ENCODE data around the gene BCORL1.

The BCORL1 gene

DNA sequence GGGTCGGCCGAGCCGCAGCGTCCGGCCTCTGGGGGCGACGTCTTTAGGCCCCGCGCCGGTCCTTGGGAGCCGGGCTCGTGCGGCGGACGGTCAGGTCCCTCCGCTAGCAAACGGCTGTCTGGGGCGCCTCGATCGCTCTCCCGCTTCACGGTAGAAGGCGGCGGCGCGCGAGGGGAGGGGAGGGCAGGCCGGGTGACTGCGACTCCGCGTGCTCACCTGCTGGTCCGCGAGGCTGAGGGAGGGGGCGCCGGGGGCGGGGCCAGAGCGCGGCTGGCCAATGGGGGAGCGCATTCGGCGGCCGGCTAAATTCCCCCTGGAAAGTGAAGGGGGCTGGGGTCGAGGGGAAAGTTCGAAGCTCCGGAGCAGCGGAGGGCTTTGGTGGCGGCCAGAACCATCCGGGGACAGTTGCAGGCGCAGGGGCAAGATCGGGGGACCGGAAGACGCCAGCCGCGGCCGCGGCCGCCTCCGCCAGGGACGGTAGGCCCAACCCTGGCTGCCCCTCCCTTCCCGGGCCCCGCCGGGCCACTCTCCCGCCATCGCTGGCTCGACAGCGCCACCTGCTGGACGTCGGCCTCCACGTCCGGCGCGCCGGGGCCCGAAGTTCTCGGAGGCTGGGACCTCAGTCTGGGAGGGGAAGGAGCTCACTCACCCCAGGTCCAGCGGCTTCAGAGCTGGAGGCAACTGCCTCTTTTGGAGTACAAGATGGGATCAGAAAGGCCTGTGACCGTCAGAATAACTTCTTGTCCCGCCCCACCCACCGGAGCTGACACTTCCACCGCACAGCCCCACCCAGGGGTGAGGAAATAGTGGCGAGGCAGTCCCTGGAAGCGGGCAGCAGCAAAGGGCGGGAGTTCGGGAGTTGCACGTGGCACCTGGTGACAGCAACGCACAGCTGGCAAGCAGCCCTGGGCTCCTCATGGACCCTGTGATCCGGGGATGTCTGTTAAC is 78.0 kb downstream of the BCORL1 start:
- DNase-seq = peak; percentile 91

DNA sequence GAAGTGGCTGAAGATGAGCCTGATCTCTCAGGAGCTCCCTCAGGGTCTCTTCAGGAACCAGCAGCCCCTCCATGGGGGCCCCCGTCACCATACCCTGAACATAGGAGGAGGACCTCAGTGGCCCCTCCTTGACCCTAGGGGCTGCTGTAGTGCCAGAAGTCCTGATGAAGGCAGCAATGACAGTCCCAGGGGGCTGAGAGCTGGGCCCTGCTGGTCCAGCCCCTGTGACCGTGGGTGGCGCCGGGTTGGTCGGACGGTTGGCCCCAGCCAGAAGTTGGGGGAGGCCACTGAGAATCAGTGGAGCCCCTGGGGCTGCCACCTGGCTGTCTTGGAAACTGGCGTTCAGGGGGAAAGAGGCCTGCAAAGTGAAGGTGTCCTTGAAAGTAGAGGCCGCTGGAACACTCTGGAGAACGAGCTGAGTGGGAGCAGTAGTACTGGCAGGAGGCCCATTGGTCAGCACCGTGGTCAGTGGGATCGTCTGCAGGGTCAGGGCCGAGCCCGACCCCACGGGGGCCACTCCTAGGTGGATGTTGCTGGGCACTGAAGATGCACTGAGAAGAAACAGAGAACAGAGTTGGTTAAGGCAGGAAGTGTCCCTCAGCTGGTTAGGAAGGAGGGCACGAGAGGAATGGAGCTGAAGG is 84.7 kb downstream of the BCORL1 start:
- no peak for DNase-seq

DNA sequence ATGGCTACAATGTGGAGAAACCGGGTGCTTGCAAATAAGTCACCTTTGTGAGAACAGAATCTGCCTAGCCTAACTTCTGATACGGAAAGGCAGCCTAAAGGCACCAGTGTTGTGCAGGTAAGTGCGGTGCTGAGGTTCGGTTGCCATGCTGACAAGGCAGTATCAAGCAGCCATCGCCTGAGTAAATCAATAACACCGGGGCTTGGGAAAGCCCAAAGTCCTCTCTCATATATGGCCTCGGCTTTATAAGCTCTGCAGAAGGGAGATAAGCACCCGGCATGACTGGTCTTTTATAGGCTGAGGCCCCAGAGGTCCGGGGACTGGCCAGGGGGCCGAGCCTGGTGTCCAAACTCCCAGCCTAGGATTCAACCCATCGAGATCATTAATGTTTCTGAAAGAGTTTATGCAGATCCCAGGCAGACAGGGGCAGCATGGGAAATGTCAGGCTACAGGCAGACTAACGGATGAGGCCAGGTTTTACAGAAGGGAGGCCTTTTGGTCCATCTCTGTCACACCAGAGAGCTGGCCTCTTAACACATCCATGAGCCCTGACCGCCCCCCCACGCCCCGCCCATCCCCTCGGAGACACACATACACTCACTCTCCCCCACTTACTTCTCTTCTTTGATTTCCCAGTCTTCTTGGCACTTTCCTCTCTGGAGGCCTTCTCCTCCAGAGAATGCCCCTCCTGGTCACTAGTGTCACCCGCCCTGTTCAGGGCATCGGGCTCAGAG is 89.3 kb downstream of the BCORL1 start:
- DNase-seq = no peak

DNA sequence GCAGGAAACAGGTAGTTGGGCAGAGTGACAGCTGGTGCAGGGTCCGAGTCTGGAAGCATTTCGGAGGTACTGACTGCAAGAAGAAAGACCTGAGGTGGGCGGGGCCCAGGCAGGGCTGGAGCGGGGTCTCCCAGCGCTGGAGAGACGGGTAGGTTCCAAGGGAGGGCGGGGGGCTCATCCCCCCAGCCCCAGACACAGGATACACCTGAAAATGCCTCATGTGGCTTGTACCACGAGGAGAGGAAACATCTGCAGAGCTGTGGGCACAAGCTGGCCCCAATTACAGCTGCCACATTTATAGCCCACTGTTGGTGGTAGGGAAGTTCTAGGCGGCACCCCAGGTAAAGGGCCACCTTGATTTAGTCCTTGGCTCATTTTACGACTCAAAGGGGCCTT is 89.9 kb downstream of the BCORL1 start:
- no peak for DNase-seq

DNA sequence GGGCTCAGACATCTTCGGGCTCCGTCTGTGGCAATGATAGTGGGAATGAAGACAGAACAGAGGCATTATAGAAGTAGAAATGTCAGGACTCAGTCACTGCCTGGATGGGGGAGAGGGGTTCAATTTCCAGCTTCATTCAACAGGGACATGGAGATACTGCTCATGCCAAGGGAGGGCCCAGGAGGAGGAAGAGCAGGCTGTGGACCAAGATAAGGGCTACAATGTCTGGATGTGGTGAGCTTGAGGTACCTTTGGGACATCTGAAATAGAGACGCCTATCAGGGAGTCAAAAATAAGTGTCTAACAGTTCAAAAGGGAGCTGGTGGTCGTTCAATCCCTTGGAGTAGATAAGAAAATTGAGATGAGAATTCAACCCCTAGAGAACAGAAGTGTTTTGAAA is 93.3 kb downstream of the BCORL1 start:
- DNase-seq = no peak

DNA sequence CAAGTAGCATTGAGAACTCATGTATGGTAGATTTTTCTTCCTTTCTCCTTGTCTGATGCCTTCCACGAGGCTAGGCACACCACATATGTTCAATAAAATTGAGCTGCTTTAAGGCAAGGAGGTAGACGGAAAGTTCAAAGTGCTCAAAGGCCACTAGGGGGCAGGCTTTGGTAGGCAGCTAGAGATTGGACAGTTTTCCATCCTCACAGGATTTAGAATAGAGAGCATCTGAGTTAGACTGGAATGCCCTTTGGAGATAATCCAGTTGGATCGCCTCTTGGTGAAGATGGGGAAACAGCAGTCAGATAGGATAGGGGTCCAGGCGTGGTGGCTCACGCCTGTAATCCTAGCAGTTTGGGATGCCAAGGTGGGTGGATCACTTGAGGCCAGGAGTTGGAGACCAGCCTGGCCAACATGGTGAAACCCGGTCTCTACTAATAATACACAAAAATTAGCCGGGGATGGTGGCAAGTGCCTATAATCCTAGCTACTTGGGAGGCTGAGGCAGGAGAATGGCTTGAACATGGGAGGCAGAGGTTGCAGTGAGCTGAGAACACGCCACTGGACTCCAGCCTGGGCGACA is 97.5 kb downstream of the BCORL1 start:
- DNase-seq = peak; percentile 65

DNA sequence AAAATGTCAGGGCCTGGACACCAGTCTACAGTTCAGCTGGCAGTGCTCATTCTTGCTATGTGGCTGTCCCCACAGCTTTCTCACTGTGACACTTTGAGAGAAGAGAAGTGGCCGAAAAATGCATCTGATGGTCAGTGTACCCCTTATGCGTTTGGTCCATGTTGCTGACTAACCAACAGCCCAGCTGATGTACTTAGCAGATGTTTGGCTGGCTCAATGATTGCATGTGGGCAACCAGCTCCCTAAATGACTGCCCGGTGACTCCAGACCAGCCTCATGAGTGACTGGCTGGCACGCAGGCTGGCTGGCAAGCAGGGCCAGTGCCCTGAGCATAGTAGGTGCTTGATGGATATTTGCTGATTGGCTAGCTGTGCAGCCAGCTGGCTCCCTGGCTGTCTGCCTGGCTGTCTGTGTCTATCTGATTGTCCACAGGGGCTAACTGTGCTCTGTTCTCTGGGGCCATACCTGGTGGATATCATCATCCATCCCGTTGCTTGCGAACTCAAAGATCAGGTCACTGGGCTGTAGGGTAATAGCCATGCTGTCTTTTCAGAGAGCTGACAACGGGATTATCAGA is 98.4 kb downstream of the BCORL1 start:
- DNase-seq = no peak

DNA sequence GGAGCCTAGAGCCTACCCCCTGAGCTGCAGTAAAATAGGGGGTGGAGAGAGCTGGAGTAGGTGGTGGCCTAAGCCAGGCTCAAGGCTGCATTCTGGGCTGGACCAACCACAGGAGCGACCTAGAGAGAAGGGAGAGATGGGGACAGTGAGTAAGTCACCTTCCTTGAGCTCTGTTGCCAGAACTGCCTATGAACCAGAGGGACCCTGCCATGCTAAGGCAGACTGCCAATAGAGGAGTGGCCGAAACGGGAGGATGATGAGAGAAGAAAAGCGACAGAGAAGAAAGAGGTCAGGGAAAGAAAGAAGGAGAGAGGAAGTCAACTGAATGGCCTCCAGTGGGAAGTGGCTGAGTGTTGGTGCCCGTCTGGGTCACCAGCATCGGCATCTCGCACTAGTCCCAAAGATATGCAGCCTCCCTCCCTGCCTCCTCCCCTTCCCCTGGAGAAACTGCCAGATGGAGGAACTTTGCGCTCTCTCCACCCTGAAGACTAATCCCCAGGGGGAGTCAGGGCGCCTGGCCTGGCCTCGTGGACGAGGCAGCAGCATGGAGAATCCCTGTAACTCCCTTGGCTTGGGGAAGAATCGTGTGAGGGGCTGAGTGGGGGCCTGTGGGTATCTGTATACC is 99.1 kb downstream of the BCORL1 start:
- no peak for DNase-seq

DNA sequence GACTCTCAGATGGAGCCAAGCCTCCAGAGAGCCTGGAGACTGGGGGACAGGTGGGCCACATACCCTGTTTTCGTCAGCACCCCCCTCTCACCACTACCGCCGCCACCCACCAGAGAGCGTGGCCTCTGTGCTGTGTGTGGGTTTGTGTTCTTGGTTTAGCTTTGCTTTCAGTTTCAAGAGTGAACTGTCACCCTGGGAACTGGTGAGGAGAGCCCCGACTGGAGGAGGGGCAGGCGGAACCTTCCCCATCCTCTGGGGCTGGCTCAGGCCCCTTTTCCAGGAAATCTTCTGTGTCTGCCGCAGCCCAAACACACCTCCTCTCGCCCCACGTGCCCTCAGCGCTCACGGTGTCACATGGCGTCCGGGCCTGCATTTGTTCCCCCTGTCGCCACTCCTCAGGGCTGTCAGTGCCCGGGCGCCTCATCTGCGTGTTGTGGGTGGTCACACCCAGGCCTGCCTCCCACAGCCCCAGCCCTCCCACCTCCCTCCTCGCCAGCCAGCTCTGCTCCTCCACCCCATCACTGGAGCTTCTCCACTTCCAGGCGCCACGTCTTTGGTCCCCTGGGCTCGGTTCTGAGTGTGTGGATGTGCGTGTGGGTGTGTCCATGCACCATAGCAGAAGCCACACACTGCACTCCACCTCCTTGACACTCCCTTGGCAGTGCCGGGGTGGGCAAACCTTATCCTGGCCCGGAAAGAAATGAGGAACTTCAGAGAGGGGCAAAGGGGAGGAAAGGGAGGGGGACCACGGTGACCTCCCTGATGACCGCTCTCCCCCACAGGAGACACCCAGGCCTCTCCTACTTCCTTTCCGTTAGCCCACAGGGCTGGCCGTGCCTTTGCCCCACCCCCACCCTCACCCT is 100.0 kb downstream of the BCORL1 start:
- DNase-seq = peak; percentile 78

DNA sequence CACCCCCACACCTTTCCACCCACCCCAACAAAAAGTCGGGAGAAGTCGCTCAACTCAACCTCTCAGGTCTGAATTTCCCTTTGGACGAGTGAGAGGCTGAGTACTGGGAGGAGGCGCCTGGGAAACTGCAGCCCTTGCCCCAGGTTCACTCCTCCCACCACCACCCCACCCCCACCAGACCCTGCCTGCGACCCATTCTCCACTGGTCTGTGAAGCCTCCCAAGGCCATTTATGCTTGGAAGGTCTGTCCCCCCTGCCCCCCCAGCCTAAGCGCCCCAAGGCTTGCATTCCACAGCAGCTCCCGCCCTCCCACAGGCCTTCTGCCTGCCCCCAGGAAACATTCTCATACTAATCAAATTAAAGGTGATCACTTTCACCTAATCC is 100.7 kb downstream of the BCORL1 start:
- no peak for DNase-seq

DNA sequence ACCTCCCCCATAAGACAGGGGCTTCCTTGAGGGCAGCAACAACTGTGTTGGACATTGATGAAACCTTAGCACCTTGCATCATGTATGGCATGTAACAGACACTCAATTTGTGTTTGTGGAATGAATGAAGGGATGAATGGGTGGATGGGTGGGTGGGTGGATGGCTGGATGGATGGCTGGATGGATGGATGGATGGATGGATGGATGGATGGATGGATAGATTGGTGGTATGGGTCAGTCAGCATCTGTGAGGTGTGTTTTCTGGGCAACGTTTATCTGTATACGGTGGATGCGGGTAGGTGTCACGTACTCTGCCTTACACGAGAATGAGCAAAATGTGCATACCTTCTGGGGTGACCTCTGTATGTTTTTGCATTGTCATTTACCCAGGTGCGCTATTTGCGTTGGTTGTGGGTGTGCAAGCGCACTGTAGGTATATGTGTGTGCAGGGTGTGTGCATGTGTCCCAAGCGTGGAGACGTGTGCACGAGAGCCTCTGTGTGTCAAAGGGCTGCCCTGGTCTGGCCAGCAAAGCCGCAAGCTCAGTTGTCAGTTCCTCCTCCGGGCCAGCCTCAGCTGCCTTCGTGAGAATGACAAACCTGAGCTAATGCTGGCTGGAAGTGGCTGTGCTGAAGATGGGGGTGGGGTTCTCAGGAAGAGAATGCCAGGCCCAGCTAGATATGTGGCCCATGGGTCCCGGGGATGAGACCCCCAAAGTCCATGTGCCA is 101.4 kb downstream of the BCORL1 start:
- DNase-seq = no peak

DNA sequence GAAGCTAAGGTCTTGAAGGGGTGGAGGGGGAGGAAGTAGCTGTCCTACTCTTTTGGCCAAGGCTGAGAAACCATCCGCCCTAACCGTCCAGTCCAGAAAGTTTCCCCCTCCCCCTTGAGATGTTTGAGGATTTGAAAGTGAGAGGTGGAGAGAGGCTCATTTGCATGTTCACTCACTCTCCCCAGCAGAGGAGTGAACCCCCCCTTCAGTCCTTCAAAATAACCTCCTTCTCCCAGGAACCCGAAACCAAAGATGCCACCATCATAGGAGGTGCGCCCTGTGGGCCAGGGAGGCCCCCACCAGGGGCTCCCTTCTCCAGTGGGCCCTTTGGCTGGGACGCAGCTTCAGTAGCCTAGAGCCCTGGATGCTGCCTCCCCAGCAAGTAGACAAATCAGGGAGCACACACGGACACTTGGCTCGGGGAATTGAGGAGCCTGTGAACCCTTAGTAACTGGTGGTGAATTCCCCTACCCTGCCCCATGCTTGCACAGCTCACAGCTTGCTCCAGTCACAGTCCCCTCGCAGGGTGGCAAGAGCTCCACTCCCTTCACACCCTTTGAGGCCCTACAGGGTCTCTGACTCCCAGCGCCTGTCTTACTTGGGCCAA is 102.3 kb downstream of the BCORL1 start:
- no peak for DNase-seq

DNA sequence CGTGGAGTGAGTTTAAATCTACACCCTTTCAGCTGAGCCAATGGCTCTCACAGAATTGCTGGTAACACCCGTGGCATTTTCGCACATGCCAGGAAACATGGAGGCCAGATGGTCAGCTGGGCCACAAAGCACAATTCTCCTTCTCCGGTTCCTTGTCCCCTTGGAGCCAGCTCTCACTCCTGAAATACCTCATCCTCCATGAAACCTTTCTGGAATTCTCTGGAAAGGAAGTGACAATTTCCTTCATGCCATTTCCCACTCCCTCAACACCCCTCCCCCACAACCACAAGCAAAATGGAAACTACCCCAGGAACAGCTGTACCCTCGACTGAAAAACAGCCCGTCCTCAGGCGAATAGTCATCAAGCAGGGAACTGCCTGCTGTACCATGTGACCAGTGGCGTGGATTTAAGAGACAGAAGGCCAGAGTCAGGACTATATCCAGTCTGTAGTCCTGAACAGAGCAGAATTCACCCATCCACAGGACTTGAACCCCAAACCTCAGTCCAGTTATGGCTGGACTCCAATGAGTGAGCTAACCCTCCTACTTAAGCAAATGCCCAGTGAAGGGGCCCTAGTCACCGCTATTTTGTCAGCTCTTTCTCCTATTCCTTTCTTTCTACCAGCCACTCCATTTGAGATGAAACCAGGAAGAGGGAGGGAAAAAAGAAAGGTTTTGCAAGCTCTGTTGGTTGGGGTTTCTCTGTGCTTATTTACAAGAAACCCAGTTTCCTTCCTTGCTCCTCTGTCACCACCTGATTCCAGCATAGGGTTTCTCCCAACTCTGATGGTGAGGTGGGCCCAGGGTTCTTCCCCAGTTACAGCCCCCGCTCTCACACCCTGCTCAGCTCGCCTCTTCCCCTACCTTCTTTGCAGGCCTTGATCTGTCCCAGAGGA is 103.4 kb downstream of the BCORL1 start:
- no peak for DNase-seq

DNA sequence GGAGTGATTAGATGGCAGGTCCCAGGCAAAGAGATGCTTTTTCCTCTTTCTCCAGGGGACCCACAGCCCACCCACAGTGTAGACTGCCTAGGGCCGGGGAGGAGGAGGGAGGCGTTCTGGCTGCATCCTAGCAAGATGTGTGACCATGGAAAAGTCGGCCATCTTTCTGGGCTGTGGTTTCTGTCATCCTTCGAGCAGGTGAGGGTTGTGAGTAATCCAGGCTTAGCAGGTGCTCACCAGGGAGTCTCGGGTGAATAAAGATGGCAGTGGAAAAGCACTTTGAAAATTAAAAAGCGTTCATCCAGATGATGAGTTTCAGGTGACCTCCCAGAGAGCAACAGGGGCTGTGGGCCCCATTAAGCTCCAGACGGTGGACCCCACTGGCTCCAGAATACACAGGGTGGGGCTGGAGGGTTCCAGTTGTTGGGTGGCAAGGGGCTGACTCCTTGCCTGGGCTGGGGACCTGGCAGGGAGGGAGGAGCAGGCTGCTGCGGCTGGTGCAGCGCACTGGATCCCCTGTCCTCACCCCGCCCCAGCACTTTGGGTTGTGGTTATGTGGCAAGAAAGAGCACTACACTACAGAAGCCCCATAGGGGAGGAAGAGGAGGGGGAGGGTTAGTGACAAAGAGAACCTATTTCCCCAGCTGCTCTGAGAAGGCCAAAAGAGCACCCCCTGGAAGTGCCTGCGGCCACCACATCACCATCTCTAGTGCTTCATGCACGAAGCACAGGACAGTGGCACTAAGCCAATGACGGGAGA is 104.2 kb downstream of the BCORL1 start:
- peak; percentile 77 for DNase-seq

DNA sequence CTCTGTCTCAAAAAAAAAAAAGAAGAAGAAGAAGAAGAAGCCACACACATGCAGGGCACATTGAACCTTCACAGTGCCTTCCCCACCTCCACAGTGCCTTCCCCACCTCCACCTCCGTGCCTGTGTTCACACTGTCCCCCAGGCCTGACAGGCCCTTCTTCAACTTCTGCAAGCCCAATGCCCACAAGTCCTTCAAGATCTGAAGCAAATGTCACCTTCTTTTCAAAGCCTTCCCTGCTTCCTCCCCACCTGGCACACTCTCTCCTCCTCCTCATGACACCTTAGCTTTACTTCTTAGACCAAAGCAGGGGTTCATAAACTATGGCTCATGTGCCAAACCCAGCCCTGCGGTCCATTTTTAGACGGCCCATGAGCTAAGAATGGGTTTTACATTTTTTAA is 107.9 kb downstream of the BCORL1 start:
- no peak for DNase-seq

DNA sequence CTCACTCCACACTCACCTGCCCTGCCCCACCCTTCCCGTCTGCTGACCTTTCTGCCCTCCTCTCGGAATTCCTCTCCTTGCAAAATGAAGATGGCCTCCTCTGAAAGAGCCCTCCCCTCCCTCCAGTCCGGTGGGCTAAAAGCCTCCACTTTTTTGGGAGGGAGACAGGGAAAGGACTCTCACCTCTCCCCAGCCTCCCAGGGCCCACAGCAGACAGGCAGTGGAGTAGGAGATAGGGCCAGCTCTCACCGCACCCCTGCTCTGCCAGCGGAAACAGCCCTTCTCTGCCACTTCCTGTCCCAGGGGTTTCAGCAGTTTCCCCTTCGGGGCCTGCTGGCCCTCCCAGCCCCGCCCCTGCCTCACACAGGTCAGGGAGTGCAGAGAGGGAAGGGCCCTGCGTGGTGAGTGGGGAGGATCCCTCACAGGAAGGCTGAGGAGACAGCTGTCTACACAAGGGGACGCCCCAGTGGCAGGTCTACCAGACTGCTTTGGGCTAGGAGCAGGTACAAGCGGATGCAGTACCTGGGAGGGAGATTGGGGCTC is 109.6 kb downstream of the BCORL1 start:
- peak; percentile 82 for DNase-seq

DNA sequence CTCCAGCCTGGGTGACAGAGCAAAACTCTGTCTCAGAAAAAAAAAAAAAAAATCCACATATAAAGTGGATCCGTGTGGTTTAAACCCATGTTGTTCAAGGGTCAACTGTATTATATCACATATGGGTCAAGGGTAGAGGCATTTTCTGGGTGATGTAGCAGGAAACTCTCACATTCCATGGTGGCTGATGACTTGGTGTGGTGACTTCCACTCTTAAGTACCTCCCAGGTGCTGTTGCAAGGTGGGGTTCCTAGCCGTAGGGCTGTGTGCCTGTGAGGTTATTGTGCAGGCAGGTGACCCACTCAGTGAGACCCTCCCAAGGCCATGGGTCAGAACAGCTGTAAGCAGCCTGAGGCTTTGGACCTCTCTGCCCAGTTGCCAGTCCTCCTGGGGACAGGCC is 110.8 kb downstream of the BCORL1 start:
- no peak for DNase-seq

DNA sequence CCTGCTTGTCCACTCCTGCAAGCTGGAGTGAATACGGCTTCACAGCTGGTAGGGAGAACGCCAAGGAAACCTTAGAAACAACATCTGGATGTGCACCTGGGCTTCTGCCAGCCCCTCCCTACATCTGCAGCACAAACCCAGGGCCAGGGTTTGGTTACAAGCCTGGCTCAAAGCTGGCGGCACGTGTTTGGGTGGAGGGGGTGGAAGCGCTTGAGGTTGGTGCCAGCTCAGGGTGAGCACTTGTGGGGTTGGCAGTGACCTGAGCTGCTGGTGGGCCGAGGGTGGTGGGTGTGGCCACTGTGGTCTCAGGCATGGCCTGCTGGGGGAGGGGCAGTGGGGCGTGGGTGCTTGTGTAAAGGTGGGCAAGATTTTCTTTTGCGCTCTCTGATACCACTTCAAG is 112.3 kb downstream of the BCORL1 start:
- DNase-seq = no peak
